NCI-H524 treated with DMSO at 0.1 percent for 48 hours (cell line): Measurements from ENCODE around the gene FOXP1.

Experiments
- DNase-seq: peaks from one replicate; lab custom pipeline; 2025; lab: John Stamatoyannopoulos, UW

Gene FOXP1

GRCh38 chr3:71264840-71265239, 318.7 kb downstream of the FOXP1 start:
- DNase-seq = no peak

DNA sequence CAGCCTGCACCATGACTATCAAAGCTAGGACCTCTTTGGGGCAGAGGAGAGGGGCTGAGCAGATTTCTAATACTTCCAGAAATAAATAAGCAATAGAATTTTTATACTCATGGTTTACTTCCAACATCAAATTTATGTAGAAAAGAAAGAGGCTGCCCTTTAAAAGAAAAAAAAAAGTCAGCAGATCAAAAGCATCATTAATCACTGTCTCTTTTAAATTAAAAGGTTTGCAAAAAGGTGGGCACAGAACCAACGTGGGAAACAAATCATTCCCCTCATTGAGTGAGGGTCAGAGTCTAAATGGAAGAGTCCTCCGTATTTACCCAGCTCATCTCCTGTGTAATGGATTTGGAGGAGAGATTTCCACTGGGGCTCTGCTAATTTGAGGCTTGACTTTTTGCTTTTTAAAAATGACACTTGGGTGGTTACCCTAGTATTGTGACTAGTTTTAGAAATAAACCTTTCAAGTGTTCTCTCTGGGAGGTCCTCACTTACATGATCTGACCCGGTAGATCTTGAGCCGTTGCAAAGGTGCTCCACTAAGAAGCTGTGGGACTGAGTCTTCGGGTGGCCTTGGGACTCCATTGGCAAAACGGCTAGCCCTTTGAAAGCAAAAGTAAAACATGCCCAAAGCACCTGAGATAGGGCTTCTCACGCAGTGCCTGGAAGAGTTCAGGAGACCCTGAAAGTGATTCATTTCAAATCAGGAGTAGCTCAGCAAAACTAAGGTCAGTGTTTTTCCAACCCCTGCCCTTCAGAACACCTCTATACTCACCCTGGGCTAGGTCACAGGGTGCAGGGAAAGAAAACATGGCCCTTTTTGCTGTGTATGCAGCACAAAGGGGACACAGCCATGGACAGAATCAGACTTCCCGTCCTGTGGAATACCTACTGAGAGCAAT, 320.9 kb downstream of the FOXP1 start:
- DNase-seq = no peak

- DNase-seq = no peak
Measured at GRCh38 chr3:71260782-71261181, 322.7 kb downstream of the FOXP1 start.

GRCh38 chr3:71258526-71258925, 325.0 kb downstream of the FOXP1 start:
- no peak for DNase-seq

- DNase-seq = no peak
Measured at GRCh38 chr3:71258116-71258515, 325.4 kb downstream of the FOXP1 start.

DNA sequence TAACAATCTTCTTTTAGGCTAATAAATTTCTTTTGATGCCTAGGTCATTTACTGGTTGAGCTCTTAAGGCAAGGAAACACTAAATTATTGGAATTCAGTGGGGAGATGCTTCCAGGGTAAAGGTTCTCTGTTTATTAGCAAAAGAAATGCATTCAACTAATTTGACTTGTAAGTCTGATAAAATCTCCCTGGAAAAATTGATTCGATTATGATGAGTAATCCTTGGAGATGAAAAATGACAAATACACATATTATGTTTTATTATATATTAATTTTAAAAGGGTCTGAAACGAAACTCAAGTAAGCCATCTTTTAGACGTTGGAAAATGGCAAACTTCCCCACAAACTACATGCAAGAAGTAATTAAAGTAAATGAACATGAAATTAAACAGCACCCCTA, 328.0 kb downstream of the FOXP1 start:
- no peak for DNase-seq

DNA sequence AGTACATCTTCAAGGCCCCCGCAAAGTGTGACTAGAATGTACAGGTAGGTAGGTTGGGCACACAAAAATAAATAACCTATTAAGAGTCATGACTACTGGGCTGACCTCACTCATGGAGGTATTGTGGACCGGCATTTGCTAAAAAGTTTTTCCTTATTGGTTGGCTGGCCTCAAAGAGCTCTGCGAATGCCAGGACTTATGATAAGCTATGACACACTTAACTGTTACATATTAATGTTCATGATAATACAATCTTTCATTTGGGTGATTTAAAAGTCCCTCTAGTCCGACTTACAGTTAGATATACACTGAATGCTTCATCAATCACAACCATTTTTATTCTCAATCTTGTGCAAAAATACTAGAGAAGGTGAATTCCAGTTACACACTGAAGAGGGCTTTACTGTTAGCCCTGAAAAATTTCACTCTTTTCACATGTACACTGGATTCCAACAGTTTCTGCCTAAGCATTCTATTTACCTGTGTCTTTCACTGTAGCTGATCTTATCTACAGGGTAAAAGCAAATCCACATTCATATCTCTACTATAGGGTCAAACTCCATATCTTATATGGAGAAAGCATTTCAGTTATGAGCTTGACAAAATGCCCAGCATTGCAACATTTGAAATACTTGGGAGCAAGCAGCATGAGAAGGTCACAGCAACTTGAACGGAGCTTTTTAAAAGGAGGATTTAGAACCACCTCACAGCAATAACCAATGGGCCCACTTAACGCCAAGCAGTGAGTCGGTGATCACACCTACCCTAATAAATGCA, 329.1 kb downstream of the FOXP1 start:
- DNase-seq = no peak

- DNase-seq = no peak
Measured at GRCh38 chr3:71253169-71253568, 330.4 kb downstream of the FOXP1 start.

DNA sequence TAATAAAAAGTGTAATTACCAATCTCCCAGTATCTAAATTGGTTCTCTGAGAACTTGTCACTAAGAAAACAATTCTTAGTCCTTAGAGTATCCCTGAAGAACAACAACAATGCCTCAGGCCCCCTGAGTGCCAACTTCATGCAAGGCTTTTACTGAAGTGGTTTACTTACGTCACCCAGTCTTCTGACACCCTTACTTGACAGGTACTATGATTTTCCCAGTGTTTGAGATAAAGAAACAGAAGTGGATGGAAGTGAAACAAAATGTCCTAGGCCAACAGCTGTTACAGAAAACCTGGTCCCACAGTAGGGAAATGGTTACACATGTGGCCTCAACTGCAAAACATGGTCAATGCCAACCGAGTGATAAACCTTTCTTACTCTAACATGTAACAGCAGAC, 331.1 kb downstream of the FOXP1 start:
- no peak for DNase-seq

- DNase-seq = no peak
Measured at GRCh38 chr3:71251156-71251775, 332.3 kb downstream of the FOXP1 start.

- no peak for DNase-seq
Measured at GRCh38 chr3:71250026-71250425, 333.5 kb downstream of the FOXP1 start.

GRCh38 chr3:71247958-71248335, 335.6 kb downstream of the FOXP1 start:
- no peak for DNase-seq

GRCh38 chr3:71247221-71247957, 336.1 kb downstream of the FOXP1 start:
- DNase-seq = peak; percentile 20

- no peak for DNase-seq
Measured at GRCh38 chr3:71245971-71246880, 337.3 kb downstream of the FOXP1 start.

GRCh38 chr3:71244826-71245488, 338.6 kb downstream of the FOXP1 start:
- DNase-seq = no peak

DNA sequence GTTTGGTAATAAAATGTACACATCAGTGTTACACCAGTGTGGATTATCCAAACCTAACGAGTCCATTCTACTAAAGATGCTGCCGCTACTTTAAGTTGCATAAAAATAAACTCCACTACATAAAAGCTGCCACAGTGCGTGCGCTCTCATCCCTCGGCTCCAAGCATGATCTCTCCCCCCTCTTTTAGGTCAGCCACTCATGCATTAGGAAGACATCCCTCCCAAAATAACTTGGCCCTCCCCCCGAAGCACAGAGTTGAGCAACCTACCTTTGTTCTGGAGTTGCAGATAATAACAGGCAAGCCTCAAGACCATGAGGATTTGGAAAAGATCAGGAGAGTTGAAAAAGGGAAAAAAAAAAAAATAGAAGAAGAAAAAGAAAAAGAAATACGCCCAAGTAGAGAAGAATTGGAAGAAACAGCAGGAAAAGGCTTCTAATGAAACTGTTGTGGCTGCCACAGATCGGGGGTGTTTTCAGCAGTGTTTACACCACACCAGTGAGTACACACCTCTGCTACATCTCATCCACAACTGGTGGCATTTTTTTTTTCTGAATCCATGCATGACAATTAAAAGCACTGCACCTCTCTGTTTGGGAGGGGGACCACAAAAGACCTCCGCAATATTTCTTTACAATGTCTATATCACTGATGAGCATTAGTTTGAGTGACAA, 339.2 kb downstream of the FOXP1 start:
- DNase-seq = no peak

- no peak for DNase-seq
Measured at GRCh38 chr3:71243229-71243628, 340.3 kb downstream of the FOXP1 start.

- no peak for DNase-seq
Measured at GRCh38 chr3:71241981-71242560, 341.5 kb downstream of the FOXP1 start.

DNA sequence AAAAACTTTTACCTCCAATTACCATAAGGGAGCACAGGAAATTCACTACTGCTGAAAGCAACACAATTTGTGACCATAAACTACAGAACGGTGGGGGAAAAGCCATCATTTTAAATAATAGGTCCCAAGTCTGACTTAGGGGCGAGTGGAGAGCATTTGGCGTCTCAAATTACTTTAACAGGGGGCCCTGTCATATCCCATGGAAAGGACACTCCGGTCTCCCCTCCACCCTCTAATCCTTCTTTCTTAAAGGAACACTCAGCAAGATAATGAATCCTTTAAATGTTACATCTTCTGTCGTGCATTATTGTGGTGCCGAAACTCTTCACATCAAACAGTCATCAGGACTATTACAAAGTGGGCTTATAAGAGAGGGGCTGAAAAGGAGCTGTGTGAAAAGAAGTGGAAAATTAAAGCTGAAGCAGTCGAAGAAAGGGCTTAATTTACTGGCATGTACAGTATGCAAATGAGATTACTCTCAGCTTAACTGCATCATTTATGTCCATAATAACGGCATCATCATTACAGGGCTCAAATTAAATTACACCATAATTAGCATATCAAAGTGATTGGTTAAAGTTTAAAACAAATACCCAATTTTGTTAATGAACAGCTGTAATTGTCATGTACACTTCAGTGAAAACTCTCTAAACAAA, 342.2 kb downstream of the FOXP1 start:
- DNase-seq = peak; percentile 69
